Trophoblast cell (in vitro differentiated cells and primary cell): ENCODE results near the gene ADSS1.

Source experiments
- DNase-seq, 2 donors: peaks; one replicate each; pipeline ENCODE4 v3.0.0-alpha.2; 2016
- H2AFZ ChIP-seq: 2 replicates; pipeline ENCODE4 v1.6.1; 2013; ENCODE audit warnings: low read length, moderate library complexity, mild to moderate bottlenecking; ENCODE audit not compliant: insufficient read depth, poor library complexity
- H2AK5ac ChIP-seq: 2 replicates; pipeline ENCODE4 v1.6.1; 2013; ENCODE audit warnings: mild to moderate bottlenecking, low read length
- H2BK120ac ChIP-seq: 2 replicates; pipeline ENCODE4 v1.6.1; 2013; ENCODE audit warnings: low read length, mild to moderate bottlenecking, moderate library complexity; ENCODE audit not compliant: insufficient read depth, poor library complexity
- H2BK12ac ChIP-seq: 2 replicates; pipeline ENCODE4 v1.6.1; 2013; ENCODE audit warnings: mild to moderate bottlenecking, low read length, moderate library complexity
- H2BK5ac ChIP-seq: 2 replicates; pipeline ENCODE4 v1.6.1; 2013; ENCODE audit warnings: low read length, low read depth, moderate library complexity, mild to moderate bottlenecking; ENCODE audit not compliant: poor library complexity
- H3K14ac ChIP-seq: 2 replicates; pipeline ENCODE4 v1.6.1; 2013; ENCODE audit warnings: mild to moderate bottlenecking, low read length
- H3K18ac ChIP-seq: 2 replicates; pipeline ENCODE4 v1.6.1; 2013; ENCODE audit warnings: mild to moderate bottlenecking, low read length
- H3K23ac ChIP-seq: 2 replicates; pipeline ENCODE4 v1.6.1; 2013; ENCODE audit warnings: low read length
- H3K27ac ChIP-seq: 2 replicates; pipeline ENCODE4 v1.5.1; 2013; ENCODE audit warnings: low read depth, mild to moderate bottlenecking, inconsistent platforms, low read length, moderate library complexity
- H3K27me3 ChIP-seq: 2 replicates; pipeline ENCODE4 v1.6.1; 2013; ENCODE audit warnings: inconsistent platforms, mild to moderate bottlenecking, low read length, moderate library complexity; ENCODE audit not compliant: insufficient read depth
- H3K36me3 ChIP-seq, 2 experiments: 1 replicate in 1 of 2; 2 replicates in 1 of 2; pipeline ENCODE4 v1.6.1; 2013; ENCODE audit warnings: low read length in 2 of 2, mild to moderate bottlenecking in 2 of 2, moderate library complexity in 1 of 2; ENCODE audit not compliant: insufficient read depth in 2 of 2, control insufficient read depth in 1 of 2
- H3K4ac ChIP-seq: 2 replicates; pipeline ENCODE4 v1.6.1; 2013; ENCODE audit warnings: low read depth, mild to moderate bottlenecking, low read length, moderate library complexity
- H3K4me1 ChIP-seq, 2 experiments: 1 replicate in 1 of 2; 2 replicates in 1 of 2; pipeline ENCODE4 v1.6.1; 2013; ENCODE audit warnings: low read length in 2 of 2, mild to moderate bottlenecking in 2 of 2, moderate library complexity in 1 of 2; ENCODE audit not compliant: insufficient read depth in 2 of 2, control insufficient read depth in 1 of 2
- H3K4me2 ChIP-seq: 2 replicates; pipeline ENCODE4 v1.6.1; 2013; ENCODE audit warnings: inconsistent platforms, mild to moderate bottlenecking, low read length, moderate library complexity
- H3K4me3 ChIP-seq: 2 replicates; pipeline ENCODE4 v1.5.1; 2013; ENCODE audit warnings: mild to moderate bottlenecking, low read depth, low read length, inconsistent platforms
- H3K79me1 ChIP-seq: one replicate; pipeline ENCODE4 v1.6.1; 2013; ENCODE audit warnings: low read length
- H3K79me2 ChIP-seq: 2 replicates; pipeline ENCODE4 v1.6.1; 2013; ENCODE audit warnings: low read length, mild to moderate bottlenecking; ENCODE audit not compliant: control insufficient read depth, insufficient read depth, poor library complexity
- H3K9ac ChIP-seq: 2 replicates; pipeline ENCODE4 v1.6.1; 2013; ENCODE audit warnings: mild to moderate bottlenecking, low read length
- H3K9me3 ChIP-seq: 2 replicates; pipeline ENCODE4 v1.6.1; 2013; ENCODE audit warnings: low read depth, mild to moderate bottlenecking, control low read depth, inconsistent platforms, low read length; ENCODE audit not compliant: insufficient read depth
- H4K12ac ChIP-seq: 2 replicates; pipeline ENCODE4 v1.6.1; 2013; ENCODE audit warnings: low read depth, mild to moderate bottlenecking, low read length, moderate library complexity
- H4K8ac ChIP-seq: 2 replicates; pipeline ENCODE4 v1.6.1; 2013; ENCODE audit warnings: low read depth, mild to moderate bottlenecking, low read length, moderate library complexity
- H4K91ac ChIP-seq: one replicate; pipeline ENCODE4 v1.6.1; 2013; ENCODE audit warnings: low read depth, mild to moderate bottlenecking, low read length, moderate library complexity
- WGBS: extraction: QIAGEN DNeasy Blood & Tissue Kit; methylation state at CpG from one replicate; pipeline ENCODE4 v1.1.7; 2013; ENCODE audit warnings: missing lambda C conversion rate; ENCODE audit not compliant: insufficient read length, insufficient coverage; ENCODE audit errors: extremely low coverage; 5-methylcytosine and 5-hydroxymethylcytosine counted together

The ADSS1 gene

GRCh38 chr14:104771918-104772706, 48.1 kb downstream of the ADSS1 start:
- DNase-seq, result no peak
- no peak overlapping the region for H4K12ac ChIP-seq
- H2AFZ ChIP-seq, result no peak overlapping the region
- H3K4me1 ChIP-seq, result peaks cover 12 to 21% of the 10 kb centered on the region in 2 experiments
- peaks cover 4% of the 10 kb centered on the region for H3K79me1 ChIP-seq
- H4K8ac ChIP-seq, result no peak overlapping the region
- no peak overlapping the region for H2BK12ac ChIP-seq
- no peaks in the 10 kb centered on the region for H3K79me2 ChIP-seq
- H2BK5ac ChIP-seq, result no peak overlapping the region
- no peak overlapping the region for H2BK120ac ChIP-seq
- H3K36me3 ChIP-seq, result peaks cover 69 to 76% of the 10 kb centered on the region in 2 experiments
- no CpG with 5 or more reads among the region's 34 CpGs for WGBS
- no peak overlapping the region for H3K9ac ChIP-seq
- H4K91ac ChIP-seq, result no peak overlapping the region
- peaks cover 2% of the 10 kb centered on the region for H3K9me3 ChIP-seq
- no peak overlapping the region for H3K4me2 ChIP-seq
- H3K18ac ChIP-seq, result no peak overlapping the region
- H3K23ac ChIP-seq, result no peak overlapping the region
- no peak overlapping the region for H3K4ac ChIP-seq
- no peak overlapping the region for H3K14ac ChIP-seq
- no peak overlapping the region for H3K4me3 ChIP-seq
- no peak overlapping the region for H2AK5ac ChIP-seq
- H3K27me3 ChIP-seq, result no peaks in the 10 kb centered on the region
- no peak overlapping the region for H3K27ac ChIP-seq

- Histone ChIP-seq H3K4me2 (no peak overlapping the region), H3K4me3 (no peak overlapping the region), H2AFZ (no peak overlapping the region), H3K9me3 (peaks cover 4% of the 10 kb centered on the region), H3K23ac (no peak overlapping the region), H3K36me3 (peaks cover 74 to 84% of the 10 kb centered on the region in 2 experiments), H3K4ac (no peak overlapping the region), H4K91ac (no peak overlapping the region), H3K79me2 (no peaks in the 10 kb centered on the region), H3K14ac (no peak overlapping the region), H2BK5ac (no peak overlapping the region), H4K12ac (no peak overlapping the region), H3K79me1 (no peaks in the 10 kb centered on the region), H3K27ac (no peak overlapping the region), H2AK5ac (no peak overlapping the region), H3K18ac (no peak overlapping the region), H2BK12ac (no peak overlapping the region), H4K8ac (no peak overlapping the region), H3K9ac (no peak overlapping the region), H3K4me1 (peaks cover 8 to 16% of the 10 kb centered on the region in 2 experiments), H3K27me3 (no peaks in the 10 kb centered on the region), H2BK120ac (no peak overlapping the region)
- WGBS, result no CpG with 5 or more reads among the region's 38 CpGs
- DNase-seq, result no peak
Observed at GRCh38 chr14:104772707-104773504, 48.9 kb downstream of the ADSS1 start.

GRCh38 chr14:104773505-104774452, 49.8 kb downstream of the ADSS1 start:
- no peak overlapping the region for H4K91ac ChIP-seq
- no peak overlapping the region for H2BK120ac ChIP-seq
- no peak overlapping the region for H3K4me2 ChIP-seq
- WGBS, result no CpG with 5 or more reads among the region's 46 CpGs
- no peak overlapping the region for H4K12ac ChIP-seq
- H3K9ac ChIP-seq, result no peak overlapping the region
- H3K4ac ChIP-seq, result no peak overlapping the region
- no peak overlapping the region for H3K27ac ChIP-seq
- no peak overlapping the region for H2BK12ac ChIP-seq
- DNase-seq, result peak in 1 of 2 donors; percentile 54
- peaks cover 3 to 12% of the 10 kb centered on the region in 2 experiments for H3K4me1 ChIP-seq
- no peak overlapping the region for H4K8ac ChIP-seq
- peaks cover 82 to 92% of the 10 kb centered on the region in 2 experiments for H3K36me3 ChIP-seq
- H3K79me2 ChIP-seq, result no peaks in the 10 kb centered on the region
- H3K14ac ChIP-seq, result no peak overlapping the region
- H3K27me3 ChIP-seq, result no peaks in the 10 kb centered on the region
- peaks cover 4% of the 10 kb centered on the region for H3K9me3 ChIP-seq
- H2BK5ac ChIP-seq, result no peak overlapping the region
- H2AK5ac ChIP-seq, result no peak overlapping the region
- no peak overlapping the region for H3K23ac ChIP-seq
- H3K18ac ChIP-seq, result no peak overlapping the region
- no peak overlapping the region for H3K4me3 ChIP-seq
- no peaks in the 10 kb centered on the region for H3K79me1 ChIP-seq
- no peak overlapping the region for H2AFZ ChIP-seq

GRCh38 chr14:104774453-104775072, 50.5 kb downstream of the ADSS1 start:
- no peak overlapping the region for H2BK12ac ChIP-seq

More at GRCh38 chr14:104774453-104775072, 50.5 kb downstream of the ADSS1 start:
- Histone ChIP-seq H3K4me3 (no peak overlapping the region), H4K8ac (peak overlapping the region; percentile 12), H4K12ac (no peak overlapping the region), H2BK5ac (no peak overlapping the region), H3K4ac (no peak overlapping the region), H2AK5ac (no peak overlapping the region), H3K18ac (no peak overlapping the region), H3K4me1 (peaks cover 0 to 8% of the 10 kb centered on the region in 2 experiments), H3K23ac (no peak overlapping the region), H3K79me1 (no peaks in the 10 kb centered on the region), H3K27ac (no peak overlapping the region), H4K91ac (no peak overlapping the region), H3K9me3 (peaks cover 4% of the 10 kb centered on the region), H3K27me3 (no peaks in the 10 kb centered on the region), H3K14ac (no peak overlapping the region), H3K79me2 (no peaks in the 10 kb centered on the region), H2BK120ac (no peak overlapping the region), H2AFZ (no peak overlapping the region), H3K36me3 (peaks cover 89 to 96% of the 10 kb centered on the region in 2 experiments), H3K9ac (no peak overlapping the region), H3K4me2 (no peak overlapping the region)
- DNase-seq, result peak; percentile 46 to 76
- WGBS, result no CpG with 5 or more reads among the region's 20 CpGs
